Activated naive CD8-positive, alpha-beta T cell (primary cell): ENCODE data around the gene NBEA.
"Not testable (repeated sequence)": the region's sequence is repeated elsewhere in the genome, so short reads cannot be mapped to it uniquely, and the experiment has no call there.

ENCODE experiments used
- H3K27ac Mint-ChIP-seq: one replicate; pipeline ENCODE4 v1.8.0; 2021; ENCODE audit warnings: mixed read lengths
- H3K27me3 Mint-ChIP-seq: one replicate; pipeline ENCODE4 v1.8.0; 2021; ENCODE audit warnings: mixed read lengths
- H3K36me3 Mint-ChIP-seq: one replicate; pipeline ENCODE4 v1.8.0; 2021; ENCODE audit warnings: mixed read lengths
- H3K4me1 Mint-ChIP-seq: one replicate; pipeline ENCODE4 v1.8.0; 2021; ENCODE audit warnings: low read depth, mixed read lengths
- H3K4me3 Mint-ChIP-seq: one replicate; pipeline ENCODE4 v1.8.0; 2021; ENCODE audit warnings: mild to moderate bottlenecking, mixed read lengths
- H3K9me3 Mint-ChIP-seq: one replicate; pipeline ENCODE4 v1.8.0; 2021; ENCODE audit warnings: low read depth, mixed read lengths

The NBEA gene

DNA sequence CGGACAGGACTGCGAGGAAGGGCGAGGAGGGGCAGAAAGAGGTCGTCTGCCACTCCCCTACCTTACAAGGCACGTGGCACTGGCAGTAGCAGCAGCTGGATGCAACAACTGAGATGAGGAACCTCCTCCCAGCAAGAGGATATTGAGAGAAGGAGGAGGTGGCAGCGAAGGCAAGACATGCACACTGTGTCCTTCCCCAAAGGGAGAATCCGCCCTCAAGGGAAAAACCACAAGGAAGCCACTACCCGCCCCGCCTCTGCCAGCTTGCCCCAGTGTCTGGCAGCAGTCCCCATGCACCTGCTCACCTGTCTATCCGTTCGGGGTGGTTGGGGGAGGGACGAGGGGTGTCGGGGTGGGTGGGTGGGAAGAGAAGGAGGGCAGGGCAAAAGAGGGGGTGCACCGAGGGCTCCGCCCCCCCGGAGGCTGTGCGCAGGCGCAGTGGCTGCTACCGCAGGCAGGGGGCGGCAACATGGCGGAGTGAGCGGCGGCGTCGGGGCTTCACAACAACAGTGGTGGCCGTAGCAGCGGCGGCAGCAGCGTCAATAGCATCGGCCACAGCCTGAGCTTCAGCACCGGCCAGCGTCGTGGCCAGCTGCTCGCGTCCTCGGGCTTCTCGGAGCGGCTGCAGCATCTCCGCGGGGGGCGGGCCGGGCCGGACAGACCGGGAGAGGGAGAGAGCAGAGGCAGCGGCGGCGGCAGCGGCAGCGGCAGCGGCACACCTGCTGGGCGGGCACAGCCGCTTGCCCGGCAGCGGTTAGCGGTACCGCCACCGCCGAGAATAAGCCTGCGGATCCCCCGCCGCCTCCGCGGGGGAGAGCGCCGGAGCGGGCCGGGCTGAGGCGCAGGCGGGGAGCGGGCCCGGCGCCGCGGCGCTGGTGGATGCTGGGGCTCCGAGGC, at the start of gene NBEA:
TSS of gene NBEA (plus strand) at position 436 of the 897 bp plus-strand sequence. CDS start 551 bp downstream, outside the sequence.
- H3K36me3 Mint-ChIP-seq, result peaks cover 2% of the 10 kb centered on the region
- H3K27me3 Mint-ChIP-seq, result peaks cover 24% of the 10 kb centered on the region
- H3K27ac Mint-ChIP-seq, result no peak within 1 kb of the TSS
- H3K9me3 Mint-ChIP-seq, result no peaks in the 10 kb centered on the region
- H3K4me3 Mint-ChIP-seq, result peak within 1 kb of the TSS; percentile 90
- H3K4me1 Mint-ChIP-seq, result peaks cover 32% of the 10 kb centered on the region

DNA sequence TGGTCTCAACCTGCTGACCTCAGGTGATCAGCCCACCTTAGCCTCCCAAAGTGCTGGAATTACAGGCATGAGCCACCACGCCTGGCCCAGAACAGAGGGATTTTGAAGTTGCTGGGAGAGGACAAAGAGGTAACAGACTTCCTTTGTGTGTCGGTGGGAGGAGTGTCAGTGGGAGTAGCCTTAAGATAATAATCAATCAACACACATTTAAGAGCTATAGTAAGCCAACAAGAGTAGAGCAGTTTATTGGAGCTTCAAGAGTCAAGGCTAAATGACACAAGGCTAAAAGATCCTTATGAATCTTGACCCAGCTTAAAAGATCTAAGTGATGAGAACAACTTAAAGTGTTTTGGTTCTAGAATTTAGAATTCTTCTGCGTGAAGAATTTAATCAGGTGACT, 47.3 kb upstream of the NBEA start:
- Mint-ChIP-seq H3K27me3 (peaks cover 6% of the 10 kb centered on the region), H3K4me1 (no peaks in the 10 kb centered on the region), H3K4me3 (no peak overlapping the region), H3K36me3 (no peaks in the 10 kb centered on the region), H3K27ac (no peak overlapping the region), H3K9me3 (no peaks in the 10 kb centered on the region)

DNA sequence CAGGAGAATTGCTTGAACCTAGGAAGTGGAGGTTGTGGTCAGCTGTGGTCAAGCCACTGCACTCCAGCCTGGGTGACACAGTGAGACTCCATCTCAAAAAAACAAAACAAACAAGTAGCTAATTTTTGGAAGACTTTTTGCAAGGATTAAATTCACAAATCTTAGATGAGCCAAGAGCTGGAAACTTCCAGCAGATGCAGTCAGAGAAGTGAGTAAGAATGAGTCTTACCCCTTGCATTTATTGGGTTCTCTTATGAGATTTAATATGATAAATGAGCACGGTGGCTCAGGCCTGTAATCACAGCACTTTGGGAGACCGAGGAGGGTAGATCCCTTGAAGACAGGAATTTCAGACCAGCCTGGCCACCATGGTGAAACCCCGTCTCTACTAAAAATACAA, 44.9 kb upstream of the NBEA start:
- Mint-ChIP-seq H3K4me3 (no peak overlapping the region), H3K4me1 (no peaks in the 10 kb centered on the region), H3K27me3 (peaks cover 13% of the 10 kb centered on the region), H3K9me3 (no peaks in the 10 kb centered on the region), H3K36me3 (no peaks in the 10 kb centered on the region), H3K27ac (no peak overlapping the region)

DNA sequence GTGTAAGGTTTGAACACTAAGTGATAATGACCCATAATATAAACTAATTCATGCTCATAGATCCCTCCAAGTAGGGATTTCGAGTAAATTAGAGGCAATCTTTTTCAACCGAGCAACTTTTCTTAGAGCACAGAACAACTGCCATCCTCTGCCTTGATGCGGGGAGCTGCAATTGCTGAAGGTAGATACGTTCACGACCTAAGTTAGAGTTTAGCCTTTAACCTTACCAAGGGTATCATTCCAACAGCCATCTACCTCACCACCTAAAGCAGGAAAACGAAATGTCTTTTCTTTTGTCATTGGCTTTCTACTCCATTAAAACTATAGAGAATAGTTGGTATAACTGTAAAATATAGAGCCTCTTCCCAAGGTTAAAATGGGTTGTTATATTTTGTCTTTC, 42.2 kb upstream of the NBEA start:
- Mint-ChIP-seq H3K4me1 (no peaks in the 10 kb centered on the region), H3K27ac (no peak overlapping the region), H3K27me3 (peaks cover 18% of the 10 kb centered on the region), H3K9me3 (no peaks in the 10 kb centered on the region), H3K4me3 (no peak overlapping the region), H3K36me3 (no peaks in the 10 kb centered on the region)

GRCh38 chr13:34900288-34900739, 41.8 kb upstream of the NBEA start:
- Mint-ChIP-seq H3K9me3 (no peaks in the 10 kb centered on the region), H3K27me3 (peaks cover 18% of the 10 kb centered on the region), H3K27ac (no peak overlapping the region), H3K4me3 (no peak overlapping the region), H3K36me3 (no peaks in the 10 kb centered on the region), H3K4me1 (no peaks in the 10 kb centered on the region)

GRCh38 chr13:34901572-34901971, 40.5 kb upstream of the NBEA start:
- no peaks in the 10 kb centered on the region for H3K4me1 Mint-ChIP-seq
- H3K27ac Mint-ChIP-seq, result no peak overlapping the region
- H3K4me3 Mint-ChIP-seq, result no peak overlapping the region
- H3K27me3 Mint-ChIP-seq, result peaks cover 18% of the 10 kb centered on the region
- H3K9me3 Mint-ChIP-seq, result no peaks in the 10 kb centered on the region
- H3K36me3 Mint-ChIP-seq, result no peaks in the 10 kb centered on the region

DNA sequence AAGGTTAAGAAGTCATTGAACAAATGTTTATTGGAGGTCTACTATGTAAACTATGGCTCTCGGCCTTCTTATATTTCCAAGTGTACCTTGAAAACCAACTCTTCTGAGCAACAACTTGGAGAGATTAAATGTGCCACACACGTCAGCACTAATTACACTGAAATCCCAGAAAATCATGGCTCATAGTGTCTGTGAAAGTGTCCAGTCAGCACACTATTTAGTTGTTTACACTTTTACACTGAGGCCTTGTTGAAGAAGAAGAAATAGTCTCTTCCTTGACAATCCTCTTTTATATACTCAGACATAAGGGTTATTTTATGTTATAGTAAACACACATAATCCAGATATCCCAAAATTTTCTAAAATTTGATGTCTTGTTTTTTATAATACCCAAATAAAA, 30.9 kb upstream of the NBEA start:
- Mint-ChIP-seq H3K36me3 (no peaks in the 10 kb centered on the region), H3K4me1 (no peaks in the 10 kb centered on the region), H3K9me3 (no peaks in the 10 kb centered on the region), H3K4me3 (no peak overlapping the region), H3K27ac (no peak overlapping the region), H3K27me3 (peaks cover 17% of the 10 kb centered on the region)

DNA sequence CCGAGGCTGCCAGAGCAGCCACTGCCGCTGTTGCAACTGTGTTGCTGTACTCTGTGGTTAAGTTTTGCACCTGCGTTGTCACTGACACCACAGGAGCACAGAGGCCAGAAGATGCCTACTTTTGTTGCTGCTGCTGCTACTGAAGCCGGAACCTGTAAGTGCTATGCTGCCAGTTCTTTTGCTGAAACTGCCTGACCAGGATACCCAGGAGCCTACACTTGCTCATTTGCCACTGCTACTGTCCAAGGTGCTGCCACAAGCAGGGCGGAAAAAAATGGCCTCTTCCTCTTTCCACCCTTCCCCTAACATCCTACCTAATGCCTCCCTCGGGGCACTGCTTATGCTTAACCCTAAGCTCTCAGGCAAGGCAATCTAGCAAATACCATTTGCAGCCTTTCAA, 29.0 kb upstream of the NBEA start:
- H3K36me3 Mint-ChIP-seq, result no peaks in the 10 kb centered on the region
- H3K27me3 Mint-ChIP-seq, result peaks cover 16% of the 10 kb centered on the region
- no peaks in the 10 kb centered on the region for H3K9me3 Mint-ChIP-seq
- H3K4me3 Mint-ChIP-seq, result no peak overlapping the region
- H3K4me1 Mint-ChIP-seq, result no peaks in the 10 kb centered on the region
- no peak overlapping the region for H3K27ac Mint-ChIP-seq

DNA sequence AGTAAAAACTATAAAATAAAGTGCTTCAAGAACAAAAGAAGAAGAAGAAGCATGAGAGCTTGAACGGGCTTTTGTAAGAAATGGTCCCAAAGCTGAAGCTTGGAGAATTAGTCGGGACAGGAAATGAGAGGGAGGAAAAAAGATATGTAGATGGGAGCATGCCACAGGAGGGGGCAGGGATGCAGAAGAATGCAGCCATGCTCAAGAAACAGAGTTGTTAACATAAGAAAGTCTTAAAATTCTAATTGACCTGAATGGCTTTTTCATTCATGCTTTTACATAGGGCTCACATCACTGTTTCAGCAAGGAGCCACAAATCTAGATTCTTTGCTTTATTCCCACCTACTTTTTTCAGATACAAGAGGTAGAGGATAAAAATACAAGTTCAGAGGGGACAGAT, 27.7 kb upstream of the NBEA start:
- H3K4me3 Mint-ChIP-seq, result no peak overlapping the region
- H3K27ac Mint-ChIP-seq, result no peak overlapping the region
- H3K36me3 Mint-ChIP-seq, result no peaks in the 10 kb centered on the region
- H3K9me3 Mint-ChIP-seq, result no peaks in the 10 kb centered on the region
- no peaks in the 10 kb centered on the region for H3K4me1 Mint-ChIP-seq
- peaks cover 13% of the 10 kb centered on the region for H3K27me3 Mint-ChIP-seq

GRCh38 chr13:34926508-34926907, 15.6 kb upstream of the NBEA start:
- H3K4me3 Mint-ChIP-seq, result no peak overlapping the region
- H3K27me3 Mint-ChIP-seq, result peaks cover 20% of the 10 kb centered on the region
- no peaks in the 10 kb centered on the region for H3K9me3 Mint-ChIP-seq

GRCh38 chr13:34928676-34929075, 13.4 kb upstream of the NBEA start:
- peaks cover 26% of the 10 kb centered on the region for H3K27me3 Mint-ChIP-seq
- not testable (repeated sequence) for H3K9me3 Mint-ChIP-seq, H3K36me3 Mint-ChIP-seq, H3K4me1 Mint-ChIP-seq, H3K27ac Mint-ChIP-seq, H3K4me3 Mint-ChIP-seq

More at GRCh38 chr13:34926508-34926907, 15.6 kb upstream of the NBEA start:
- Mint-ChIP-seq H3K36me3 (no peaks in the 10 kb centered on the region), H3K27ac (no peak overlapping the region), H3K4me1 (no peaks in the 10 kb centered on the region)

- Mint-ChIP-seq H3K27me3 (peaks cover 36% of the 10 kb centered on the region), H3K36me3 (no peaks in the 10 kb centered on the region), H3K4me1 (no peaks in the 10 kb centered on the region), H3K27ac (no peak overlapping the region), H3K9me3 (no peaks in the 10 kb centered on the region), H3K4me3 (no peak overlapping the region)
Measured at GRCh38 chr13:34931572-34931971, 10.5 kb upstream of the NBEA start.

GRCh38 chr13:34933349-34933748, 8.7 kb upstream of the NBEA start:
- peaks cover 35% of the 10 kb centered on the region for H3K27me3 Mint-ChIP-seq
- H3K27ac Mint-ChIP-seq, result no peak overlapping the region
- H3K4me1 Mint-ChIP-seq, result no peaks in the 10 kb centered on the region
- H3K36me3 Mint-ChIP-seq, result no peaks in the 10 kb centered on the region
- no peak overlapping the region for H3K4me3 Mint-ChIP-seq
- no peaks in the 10 kb centered on the region for H3K9me3 Mint-ChIP-seq

DNA sequence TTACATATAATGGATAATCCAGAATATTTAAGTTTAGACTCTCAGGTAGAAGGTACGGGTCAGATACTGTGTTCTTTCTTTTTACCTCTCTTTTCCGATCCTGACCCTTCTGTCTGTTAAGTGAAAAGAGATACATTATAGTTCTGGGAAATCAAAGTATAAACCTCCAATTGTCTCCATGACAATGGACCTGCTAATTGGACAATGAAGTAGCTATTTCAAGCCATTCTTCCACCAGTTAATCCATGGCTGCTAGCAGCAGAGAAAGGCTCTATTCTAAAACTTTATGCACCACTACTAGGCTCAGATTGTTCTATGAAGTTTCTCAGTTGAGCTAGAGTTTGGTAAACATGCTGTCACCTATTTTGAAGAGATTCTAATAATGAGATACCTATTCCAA, 8.3 kb upstream of the NBEA start:
- peaks cover 35% of the 10 kb centered on the region for H3K27me3 Mint-ChIP-seq
- H3K36me3 Mint-ChIP-seq, result no peaks in the 10 kb centered on the region
- no peaks in the 10 kb centered on the region for H3K9me3 Mint-ChIP-seq

DNA sequence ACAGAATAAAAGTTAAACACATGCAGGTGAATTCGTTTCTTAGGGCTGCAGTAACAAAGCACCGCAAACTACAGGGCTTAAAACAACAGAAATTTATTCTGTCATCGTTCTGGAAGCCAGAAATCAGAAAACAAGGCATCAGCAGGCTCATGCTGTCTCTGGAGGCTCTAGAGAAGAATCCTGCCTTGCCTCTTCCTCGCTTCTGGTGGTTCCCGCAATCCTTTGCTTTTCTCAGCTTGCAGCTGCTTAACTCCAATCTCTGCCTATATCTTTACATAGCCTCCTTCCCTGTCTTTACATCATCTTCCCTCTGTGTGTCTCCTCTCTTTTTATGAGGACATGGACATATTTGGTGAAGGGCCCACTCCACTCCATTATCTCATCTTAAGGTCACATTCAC, 6.2 kb upstream of the NBEA start:
- no peak overlapping the region for H3K27ac Mint-ChIP-seq
- H3K36me3 Mint-ChIP-seq, result no peaks in the 10 kb centered on the region
- H3K4me1 Mint-ChIP-seq, result no peaks in the 10 kb centered on the region
- no peak overlapping the region for H3K4me3 Mint-ChIP-seq
- no peaks in the 10 kb centered on the region for H3K9me3 Mint-ChIP-seq
- peaks cover 35% of the 10 kb centered on the region for H3K27me3 Mint-ChIP-seq

More for the DNA sequence above, 8.3 kb upstream of the NBEA start:
- H3K4me1 Mint-ChIP-seq, result no peaks in the 10 kb centered on the region
- H3K27ac Mint-ChIP-seq, result no peak overlapping the region
- H3K4me3 Mint-ChIP-seq, result no peak overlapping the region

DNA sequence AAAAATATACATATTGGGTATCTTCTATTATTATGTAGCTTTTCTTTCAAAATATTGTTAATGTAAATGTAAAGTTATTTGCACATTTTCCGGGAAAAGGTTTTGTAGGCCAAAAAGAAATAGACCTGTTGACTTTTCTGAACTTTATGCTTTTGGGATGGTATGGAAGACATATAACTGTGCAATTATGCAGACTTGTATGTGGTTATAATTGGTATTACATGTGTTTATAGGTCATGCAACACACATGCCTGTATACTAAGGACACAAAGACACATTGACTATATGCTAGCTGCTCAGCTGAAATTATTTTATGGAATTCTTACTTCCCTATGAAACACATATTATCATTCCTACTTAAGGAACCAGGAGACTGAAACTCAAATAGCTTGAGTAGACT, 2.3 kb upstream of the NBEA start:
- H3K4me1 Mint-ChIP-seq, result peaks cover 25% of the 10 kb centered on the region
- no peaks in the 10 kb centered on the region for H3K9me3 Mint-ChIP-seq
- no peak overlapping the region for H3K4me3 Mint-ChIP-seq
- H3K36me3 Mint-ChIP-seq, result no peaks in the 10 kb centered on the region
- peaks cover 26% of the 10 kb centered on the region for H3K27me3 Mint-ChIP-seq
- no peak overlapping the region for H3K27ac Mint-ChIP-seq
